C4-2B (cell line): ENCODE data around the gene N4BP3.

Experiments
- CTCF ChIP-seq: fragments of 450-650 bp; conservative IDR thresholded peaks from 2 replicates; pipeline ENCODE4 v1.5.1; 2017; ENCODE audit warnings: mild to moderate bottlenecking
- ZFX ChIP-seq: fragments of 450-650 bp; IDR thresholded peaks from 2 replicates; pipeline ENCODE4 v1.6.1; 2017

- no peak for TF ChIP-seq CTCF
- TF ChIP-seq ZFX = no peak
These were observed 4.4 kb upstream of the N4BP3 start for GRCh38 chr5:178108966-178109365.
